WTC11 (cell line): Measurements from ENCODE around the gene FAM9C.

ENCODE experiments used
- ATF2 ChIP-seq: sonication (generic); formaldehyde crosslinking; IDR thresholded peaks from 2 replicates; pipeline ENCODE4 v1.8.1; 2022; ENCODE audit warnings: low read depth, missing genetic modification reagents, borderline replicate concordance
- CTCF ChIP-seq: fragments of 200-600 bp; IDR thresholded peaks from 2 replicates; pipeline ENCODE4 v1.8.0; 2022; ENCODE audit warnings: antibody characterized with exemption

GRCh38 chrX:13080128-13080795 lies 35.8 kb upstream of the FAM9C start:
- TF ChIP-seq CTCF = no peak
- TF ChIP-seq ATF2 (CRISPR knock-in tag) = no peak
